IPS-18c (cell line): ENCODE results near the gene TRMT112.

Experiments
- H3K4me3 ChIP-seq: 2 replicates; pipeline ENCODE4 v1.7.0; 2013; ENCODE audit warnings: low read depth, mild to moderate bottlenecking, low read length, moderate library complexity; ENCODE audit not compliant: insufficient read depth
- H3K9me3 ChIP-seq: one replicate; pipeline ENCODE4 v1.6.1; 2013; ENCODE audit warnings: mild to moderate bottlenecking, low read length, moderate library complexity; ENCODE audit not compliant: control insufficient read depth, insufficient read depth

The TRMT112 gene

DNA sequence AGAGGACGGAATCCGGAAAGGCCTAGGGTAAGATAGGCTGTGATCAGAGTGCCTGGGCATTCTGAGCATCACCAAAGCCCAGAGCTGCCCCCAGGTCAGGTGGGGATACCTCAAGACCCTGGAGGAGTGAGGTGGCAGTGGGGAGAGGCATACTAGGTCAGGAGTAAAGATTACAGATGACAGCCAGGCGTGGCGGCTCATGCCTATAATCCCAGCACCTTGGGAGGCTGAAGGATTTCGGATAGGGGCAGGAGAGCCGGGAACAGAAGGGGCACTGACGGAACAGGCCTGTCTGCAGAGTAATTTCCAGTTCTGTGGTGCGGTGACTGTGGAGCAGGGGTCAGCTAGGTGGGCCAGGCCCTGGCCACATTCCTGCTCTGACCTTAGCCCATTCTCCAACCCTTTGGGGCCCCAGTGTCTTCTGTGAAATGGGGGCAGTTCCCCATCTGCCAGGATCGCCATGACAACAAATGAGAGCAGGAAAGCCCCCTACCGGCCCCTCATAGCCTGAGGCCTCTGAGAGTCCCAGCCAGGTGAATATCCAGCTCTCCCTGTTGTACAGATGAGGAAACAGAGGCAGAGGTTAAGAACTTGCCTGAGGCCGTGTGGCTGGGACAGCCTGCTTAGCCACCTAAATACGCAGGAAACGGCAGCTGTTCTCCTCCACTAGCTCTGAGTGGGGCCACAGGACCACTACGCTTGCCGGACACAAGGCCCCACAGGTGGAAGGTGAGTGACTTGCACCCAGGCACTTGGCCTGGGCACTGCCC is 42.1 kb downstream of the TRMT112 start:
- Histone ChIP-seq H3K4me3 (no peak overlapping the region), H3K9me3 (no peaks in the 10 kb centered on the region)

DNA sequence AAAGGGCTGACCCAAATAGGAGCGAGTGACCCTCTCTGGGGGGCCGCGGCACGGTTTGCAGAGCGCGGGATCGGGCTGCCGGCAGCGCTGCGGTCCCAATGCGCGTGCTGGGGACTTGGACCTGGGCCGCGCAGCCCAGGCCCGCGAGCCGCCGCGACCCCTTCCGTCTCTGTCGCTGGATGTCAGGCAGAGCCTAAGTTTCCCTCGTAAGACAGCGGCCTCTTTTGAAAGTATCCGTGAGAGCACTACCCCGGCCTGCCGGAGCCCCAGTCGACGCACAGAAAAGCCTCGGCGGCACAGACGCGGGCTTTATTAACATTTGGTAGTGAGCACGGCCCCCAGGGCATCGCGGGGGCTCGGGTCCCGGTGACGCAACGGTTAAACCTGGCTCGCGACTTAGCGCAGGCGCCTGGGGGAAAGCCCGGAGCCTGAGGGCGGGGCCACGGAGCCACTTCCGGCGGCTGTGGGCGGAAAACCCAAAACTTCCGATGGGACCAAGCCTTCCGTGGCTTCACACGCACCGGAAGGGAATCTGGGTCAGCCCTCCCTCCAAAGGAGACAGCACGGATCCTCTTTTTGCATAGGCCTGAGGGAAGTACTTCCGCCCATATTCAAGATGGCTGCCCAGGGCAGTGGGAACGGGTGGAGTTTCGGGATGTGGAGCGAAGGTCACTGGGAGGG is 47.7 kb downstream of the TRMT112 start:
- H3K4me3 ChIP-seq, result peak overlapping the region; percentile 87
- H3K9me3 ChIP-seq, result no peaks in the 10 kb centered on the region

DNA sequence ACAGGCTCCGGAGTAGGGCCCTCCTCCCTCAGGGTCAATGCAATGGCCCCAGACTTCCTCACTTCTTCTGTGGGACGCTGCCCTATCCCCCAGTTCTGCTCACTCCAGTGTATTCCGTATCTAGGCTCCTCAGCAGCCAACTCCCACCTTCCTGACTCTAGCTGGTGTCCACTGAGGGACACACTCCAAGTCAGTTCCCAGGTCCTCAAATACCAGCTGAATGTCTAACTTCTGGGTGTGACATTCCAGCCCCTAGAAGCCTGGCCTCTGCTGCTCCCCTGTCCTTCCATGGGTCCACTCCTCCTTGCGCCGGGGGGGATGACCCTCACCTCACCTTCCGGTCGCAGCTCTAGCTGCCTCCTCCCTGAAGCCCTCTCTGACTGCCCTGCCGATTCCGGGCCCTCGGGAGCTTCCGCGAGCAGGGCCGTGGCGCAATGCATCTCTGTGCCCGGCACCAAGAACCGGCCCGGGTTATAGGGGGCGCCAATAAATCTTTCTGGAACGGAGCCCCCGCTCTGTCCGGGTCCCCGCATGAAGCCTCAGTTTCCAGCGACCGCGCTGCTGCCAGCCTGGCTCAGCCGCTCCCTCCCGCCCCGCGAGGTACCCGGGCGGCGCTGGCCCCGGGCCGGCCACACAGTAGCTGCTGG is 48.3 kb downstream of the TRMT112 start:
- H3K9me3 ChIP-seq, result no peaks in the 10 kb centered on the region
- peak overlapping the region; percentile 87 for H3K4me3 ChIP-seq

DNA sequence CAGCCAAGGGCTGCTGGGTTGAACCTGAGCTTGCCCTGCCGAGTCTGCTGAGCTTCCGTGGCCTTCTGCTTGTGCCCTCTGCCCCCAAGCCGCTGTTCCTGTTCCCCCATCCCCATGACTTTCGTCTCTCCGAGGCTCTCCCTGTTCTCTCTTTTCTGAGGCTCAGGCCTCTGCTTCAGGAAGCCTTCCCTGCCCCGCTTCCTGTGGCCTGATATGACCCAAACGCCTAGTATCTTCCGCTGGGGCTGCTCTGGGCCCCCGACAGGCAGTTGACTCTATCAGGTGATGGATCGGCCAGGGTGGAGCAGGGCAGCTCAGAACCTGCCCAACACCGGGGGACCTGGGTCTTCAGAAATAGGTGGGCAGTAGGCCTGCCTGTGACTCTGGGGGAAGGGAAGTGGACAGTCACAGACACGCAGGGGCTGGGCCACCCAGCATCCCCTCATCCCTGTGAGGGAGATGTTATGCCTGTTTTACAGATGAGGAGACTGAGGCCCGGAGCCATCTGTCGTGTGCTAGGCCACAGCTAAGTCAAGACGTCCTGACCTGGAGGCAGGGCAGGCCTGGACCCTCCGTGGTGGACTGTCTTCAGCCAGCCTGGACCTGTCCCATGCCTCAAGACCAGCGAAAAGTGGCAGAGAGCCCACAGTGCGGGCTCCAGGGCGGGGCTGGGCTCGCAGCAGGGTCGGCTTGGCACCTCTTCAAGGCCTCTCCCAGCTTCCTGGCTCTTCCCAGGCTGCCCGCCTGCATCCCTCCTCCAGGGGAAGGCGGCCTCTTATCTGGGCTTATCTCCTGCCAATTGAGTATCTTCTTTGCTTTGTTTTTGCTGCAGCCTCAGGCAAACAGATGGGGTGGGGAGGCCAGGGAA is 49.1 kb downstream of the TRMT112 start:
- Histone ChIP-seq H3K9me3 (no peaks in the 10 kb centered on the region), H3K4me3 (peak overlapping the region; percentile 87)

GRCh38 chr11:64267207-64267945 is 50.0 kb downstream of the TRMT112 start:
- H3K4me3 ChIP-seq, result no peak overlapping the region

More at GRCh38 chr11:64267207-64267945, 50.0 kb downstream of the TRMT112 start:
- H3K9me3 ChIP-seq, result no peaks in the 10 kb centered on the region
